ENCODE results near the gene RFX2. TPM values are rescaled to one million over a fixed set of nuclear protein-coding genes. Genes with fewer than 3 reads are reported as not detected.

Gene RFX2
- total RNA-seq, 4 donors from 2014 or later = 12.6 to 17.3 (median 15.0) TPM

GRCh38 chr19:5947435-5947834 is 162.9 kb downstream of the RFX2 start:
- peak; percentile 44 to 69 for DNase-seq (ENCODE audit: low spot score in 2 of 2)
- peak overlapping the region; percentile 32 to 92 (median 78) for H3K27ac ChIP-seq
- no peaks in the 10 kb centered on the region for H3K27me3 ChIP-seq
- H3K36me3 ChIP-seq = no peaks in the 10 kb centered on the region
- no peaks in the 10 kb centered on the region for H3K9me3 ChIP-seq
- no peak for TF ChIP-seq CTCF (IDR thresholded peaks at IDR 0.05)
- peak in 1 of 2 donors; percentile 87 for TF ChIP-seq EP300 (IDR thresholded peaks at IDR 0.05)
- TF ChIP-seq POLR2A (IDR thresholded peaks at IDR 0.05) = peak in 1 of 2 donors; percentile 15
- H3K4me3 ChIP-seq = peak overlapping the region in 2 of 4 donors; percentile 1 to 2
- H3K4me1 ChIP-seq = peaks cover 0 to 91% (median 63%) of the 10 kb centered on the region in 4 donors
- 29 to 35% methylated on average over 13 of the region's 13 CpGs for WGBS, 2 donors

- H3K36me3 ChIP-seq = peaks cover 0 to 29% (median 8%) of the 10 kb centered on the region in 3 donors
- no peaks in the 10 kb centered on the region for H3K9me3 ChIP-seq
- 48 to 55% methylated on average over 10 of the region's 10 CpGs for WGBS, 2 donors
- no peak for DNase-seq (ENCODE audit: low spot score in 2 of 2)
- H3K27me3 ChIP-seq = no peaks in the 10 kb centered on the region
- peak overlapping the region in 3 of 4 donors; percentile 5 to 86 (median 72) for H3K27ac ChIP-seq
- H3K4me3 ChIP-seq = no peak overlapping the region
- peaks cover 0 to 69% (median 32%) of the 10 kb centered on the region in 4 donors for H3K4me1 ChIP-seq
- no peak for TF ChIP-seq POLR2A (IDR thresholded peaks at IDR 0.05)
- TF ChIP-seq EP300 (IDR thresholded peaks at IDR 0.05) = no peak
- no peak for TF ChIP-seq CTCF (IDR thresholded peaks at IDR 0.05)
These were observed 166.7 kb downstream of the RFX2 start for GRCh38 chr19:5943623-5944022.

Other genes with a start within 250 kb of the RFX2 start
- gene FUT5, start 240.0 kb downstream of the RFX2 start, total RNA-seq = not detected
- 100 to 1,000 TPM; 184 to 350 (median 216) TPM for gene NDUFA11, start 206.7 kb downstream of the RFX2 start, total RNA-seq
- 10 to 100 TPM in 3 of 4 donors, 1 to 10 TPM in 1; 8.3 to 16.7 (median 13.9) TPM for gene VMAC, start 205.6 kb downstream of the RFX2 start, total RNA-seq
- gene CAPS, start 196.2 kb downstream of the RFX2 start, total RNA-seq = 10 to 100 TPM; 67.5 to 95.0 (median 77.4) TPM
- gene RANBP3, start 132.4 kb downstream of the RFX2 start, total RNA-seq = 100 to 1,000 TPM in 2 of 4 donors, 10 to 100 TPM in 2; 75.4 to 129 (median 95.6) TPM
- gene ACSBG2, start 25.2 kb upstream of the RFX2 start, total RNA-seq = not detected
- 10 to 100 TPM; 15.1 to 42.0 (median 19.9) TPM for gene MLLT1, start 169.5 kb upstream of the RFX2 start, total RNA-seq
- gene ACER1, start 223.1 kb upstream of the RFX2 start, total RNA-seq = not detected